GM12873 (cell line): ENCODE measurements around the gene HNRNPA2B1.

ENCODE experiments used
- TF ChIP-seq, protein P1 (sequence below): IDR thresholded peaks from 2 replicates; pipeline ENCODE4 v1.5.1; 2012; ENCODE audit warnings: low read depth, mild to moderate bottlenecking, moderate library complexity, low read length, control low read depth; ENCODE audit not compliant: insufficient read depth; ENCODE audit errors: missing control alignments

HNRNPA2B1 gene

DNA sequence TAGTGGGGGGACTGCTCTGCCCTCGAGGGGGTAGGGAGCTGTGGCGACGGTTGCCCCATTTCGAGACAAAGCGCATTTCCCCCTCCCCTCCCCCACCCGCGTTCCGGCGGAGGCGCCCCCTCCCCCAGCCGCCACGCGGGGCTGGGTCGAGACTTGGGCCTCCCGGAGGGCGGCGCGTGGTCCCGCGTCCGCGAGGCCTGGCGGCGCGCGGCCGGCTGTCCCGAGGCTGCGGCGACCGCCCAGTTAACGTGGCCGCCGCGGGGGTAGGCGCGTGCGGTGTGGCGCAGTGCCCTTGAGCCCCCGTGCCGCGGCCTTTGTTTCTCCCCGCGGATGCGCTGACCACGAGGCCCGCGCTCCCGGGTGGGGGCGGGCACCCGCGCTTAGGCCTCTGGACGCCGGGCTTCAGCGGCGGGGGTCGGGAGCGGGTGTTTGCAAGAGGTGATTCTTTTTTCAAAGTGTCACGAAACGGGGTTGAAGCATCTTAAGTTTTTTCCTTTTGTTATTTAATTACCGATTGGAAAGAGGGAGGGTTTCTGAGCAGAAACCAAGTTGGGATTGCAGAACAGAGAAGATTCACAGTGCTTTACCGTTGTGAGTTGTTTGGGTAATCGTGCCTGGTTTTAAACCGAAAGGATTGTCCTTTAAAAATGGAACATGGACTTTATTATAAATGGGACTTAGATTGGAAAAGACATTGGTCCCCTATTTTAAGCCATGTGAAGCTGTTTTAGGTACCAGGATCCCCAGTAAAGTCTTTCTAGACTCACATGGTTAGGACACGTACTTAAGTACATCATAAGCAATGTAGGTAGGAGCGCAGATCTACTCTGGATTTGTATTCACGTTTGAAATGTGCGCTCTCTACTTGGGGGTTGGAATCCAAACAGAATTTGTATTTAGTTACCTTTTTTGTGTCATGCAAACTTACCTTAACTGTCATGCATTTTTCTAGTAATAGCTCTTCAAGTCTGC, 1.8 kb upstream of the HNRNPA2B1 start:
- TF ChIP-seq, protein P1, sequence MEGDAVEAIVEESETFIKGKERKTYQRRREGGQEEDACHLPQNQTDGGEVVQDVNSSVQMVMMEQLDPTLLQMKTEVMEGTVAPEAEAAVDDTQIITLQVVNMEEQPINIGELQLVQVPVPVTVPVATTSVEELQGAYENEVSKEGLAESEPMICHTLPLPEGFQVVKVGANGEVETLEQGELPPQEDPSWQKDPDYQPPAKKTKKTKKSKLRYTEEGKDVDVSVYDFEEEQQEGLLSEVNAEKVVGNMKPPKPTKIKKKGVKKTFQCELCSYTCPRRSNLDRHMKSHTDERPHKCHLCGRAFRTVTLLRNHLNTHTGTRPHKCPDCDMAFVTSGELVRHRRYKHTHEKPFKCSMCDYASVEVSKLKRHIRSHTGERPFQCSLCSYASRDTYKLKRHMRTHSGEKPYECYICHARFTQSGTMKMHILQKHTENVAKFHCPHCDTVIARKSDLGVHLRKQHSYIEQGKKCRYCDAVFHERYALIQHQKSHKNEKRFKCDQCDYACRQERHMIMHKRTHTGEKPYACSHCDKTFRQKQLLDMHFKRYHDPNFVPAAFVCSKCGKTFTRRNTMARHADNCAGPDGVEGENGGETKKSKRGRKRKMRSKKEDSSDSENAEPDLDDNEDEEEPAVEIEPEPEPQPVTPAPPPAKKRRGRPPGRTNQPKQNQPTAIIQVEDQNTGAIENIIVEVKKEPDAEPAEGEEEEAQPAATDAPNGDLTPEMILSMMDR, result no peak

DNA sequence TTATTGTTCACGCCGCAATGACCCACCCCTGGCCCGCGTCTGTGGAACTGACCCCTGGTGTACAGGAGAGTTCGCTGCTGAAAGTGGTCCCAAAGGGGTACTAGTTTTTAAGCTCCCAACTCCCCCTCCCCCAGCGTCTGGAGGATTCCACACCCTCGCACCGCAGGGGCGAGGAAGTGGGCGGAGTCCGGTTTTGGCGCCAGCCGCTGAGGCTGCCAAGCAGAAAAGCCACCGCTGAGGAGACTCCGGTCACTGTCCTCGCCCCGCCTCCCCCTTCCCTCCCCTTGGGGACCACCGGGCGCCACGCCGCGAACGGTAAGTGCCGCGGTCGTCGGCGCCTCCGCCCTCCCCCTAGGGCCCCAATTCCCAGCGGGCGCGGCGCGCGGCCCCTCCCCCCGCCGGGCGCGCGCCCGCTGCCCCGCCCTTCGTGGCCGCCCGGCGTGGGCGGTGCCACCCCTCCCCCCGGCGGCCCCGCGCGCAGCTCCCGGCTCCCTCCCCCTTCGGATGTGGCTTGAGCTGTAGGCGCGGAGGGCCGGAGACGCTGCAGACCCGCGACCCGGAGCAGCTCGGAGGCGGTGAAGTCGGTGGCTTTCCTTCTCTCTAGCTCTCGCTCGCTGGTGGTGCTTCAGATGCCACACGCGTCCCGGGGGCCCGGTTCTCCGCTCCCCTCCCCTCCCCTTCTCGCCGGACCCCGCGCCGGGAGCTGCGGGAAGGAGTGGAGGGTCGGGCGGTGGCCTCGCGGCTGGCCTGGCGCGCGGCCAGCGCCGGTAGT, 887 bp upstream of the HNRNPA2B1 start, which contains the start of gene CBX3:
Gene CBX3, plus strand, starts transcription at position 499 of the 772 bp plus-strand sequence. CDS start 1,254 bp downstream, outside the sequence.
- TF ChIP-seq, protein P1, result no peak

DNA sequence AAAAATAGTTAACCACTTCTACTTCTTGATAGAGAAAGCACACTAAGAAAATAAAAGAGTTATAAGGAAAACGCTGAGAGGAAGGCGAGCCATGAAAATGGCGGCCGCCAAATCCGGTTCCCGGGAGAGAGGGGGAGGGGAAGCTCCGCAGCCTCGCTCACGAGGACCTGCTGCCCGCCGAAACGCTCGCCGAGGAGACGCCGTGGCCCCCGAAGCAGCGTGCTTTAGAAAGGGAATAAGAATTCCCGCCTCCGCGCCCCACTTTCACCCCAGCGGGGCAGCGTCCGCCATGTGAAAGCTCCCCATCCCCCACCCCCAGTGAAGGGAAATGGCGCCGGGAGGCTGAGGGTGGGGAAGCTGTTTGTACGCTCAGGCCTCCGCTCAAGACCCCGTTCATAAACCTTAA, 505 bp downstream of the HNRNPA2B1 start:
- TF ChIP-seq, protein P1, result no peak

DNA sequence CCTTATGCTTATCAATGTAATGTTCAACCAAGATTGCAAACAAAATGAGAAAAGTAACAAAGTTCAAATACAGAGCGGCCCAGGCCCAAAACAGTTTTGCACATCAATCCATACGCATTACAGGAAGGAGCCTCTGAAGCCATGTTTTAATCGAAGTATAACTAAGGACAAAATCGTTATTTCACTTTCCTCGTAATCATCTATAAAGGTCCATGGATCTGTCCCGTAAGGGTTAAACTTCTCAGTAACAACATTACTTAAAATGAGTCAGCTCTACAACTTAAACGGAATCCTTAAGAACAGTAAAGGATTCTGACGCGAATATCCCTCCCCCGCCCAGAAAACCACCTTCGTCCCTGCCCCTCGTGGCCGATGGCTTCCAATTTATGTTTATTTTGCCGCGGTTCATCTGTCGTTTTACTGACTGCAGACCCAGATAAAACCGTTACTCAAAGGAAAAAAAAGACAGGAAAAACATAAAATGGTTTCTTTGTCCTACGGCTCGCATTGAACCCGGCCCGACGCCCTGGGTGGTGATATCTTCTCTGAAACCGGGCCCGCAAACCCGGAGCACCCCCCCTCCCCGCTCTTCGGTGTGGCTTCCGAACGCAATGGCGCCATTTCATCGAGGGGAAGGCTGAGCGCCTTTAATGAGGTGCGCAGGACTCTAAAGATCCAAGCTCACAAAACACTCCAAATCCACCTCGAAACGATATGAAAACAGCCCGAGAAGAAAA, 1.1 kb downstream of the HNRNPA2B1 start:
- TF ChIP-seq, protein P1, result no peak

DNA sequence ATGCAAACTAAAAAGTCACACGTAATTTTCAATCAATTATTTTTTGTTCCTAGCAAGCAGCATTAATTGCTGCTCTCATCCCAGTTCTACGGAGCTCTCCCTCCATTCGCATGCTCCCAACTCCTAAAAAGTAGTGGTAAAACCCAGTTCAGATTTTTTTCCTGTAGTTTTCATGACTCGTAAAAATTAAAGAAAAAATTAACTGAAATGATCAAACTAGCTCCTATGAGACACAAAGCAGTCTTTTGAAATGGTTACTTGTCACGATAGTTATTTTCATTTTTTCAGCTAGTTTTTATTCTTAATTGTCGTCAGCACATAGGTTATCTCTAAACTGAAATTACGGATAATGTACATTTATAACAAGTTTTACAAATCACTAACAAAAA, 1.8 kb downstream of the HNRNPA2B1 start:
- TF ChIP-seq, protein P1, result no peak

DNA sequence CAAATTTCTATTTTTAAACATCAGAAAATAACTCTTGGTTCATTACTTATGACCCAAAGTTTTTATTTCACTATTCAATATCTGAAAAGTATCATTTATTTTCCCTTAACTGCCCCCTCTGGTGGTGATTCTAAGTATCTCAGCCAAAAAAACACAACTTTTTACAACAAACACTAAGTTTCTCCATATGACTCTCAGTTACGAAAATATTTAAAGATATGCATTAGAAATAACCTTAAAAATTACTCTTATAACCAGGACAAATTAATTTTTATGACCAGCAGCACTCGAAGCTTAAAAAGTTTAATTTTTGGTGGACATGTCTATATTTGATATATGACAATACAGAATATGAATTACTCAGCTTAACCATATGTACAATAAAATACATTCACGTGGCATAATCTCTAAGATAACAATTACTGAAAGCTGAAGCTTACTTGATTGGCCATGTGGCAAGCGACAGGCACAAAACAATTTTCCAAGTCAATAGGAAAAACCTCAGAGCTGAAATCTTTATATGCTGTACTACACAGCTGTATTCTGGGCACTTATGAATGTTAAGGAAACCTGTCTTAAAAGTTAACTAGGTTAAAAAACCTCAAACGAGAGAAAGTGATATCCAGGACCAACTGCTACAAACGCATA, 2.3 kb downstream of the HNRNPA2B1 start:
- TF ChIP-seq, protein P1, result peak; percentile 49
